ENCODE results near the gene REG3G.

DNA sequence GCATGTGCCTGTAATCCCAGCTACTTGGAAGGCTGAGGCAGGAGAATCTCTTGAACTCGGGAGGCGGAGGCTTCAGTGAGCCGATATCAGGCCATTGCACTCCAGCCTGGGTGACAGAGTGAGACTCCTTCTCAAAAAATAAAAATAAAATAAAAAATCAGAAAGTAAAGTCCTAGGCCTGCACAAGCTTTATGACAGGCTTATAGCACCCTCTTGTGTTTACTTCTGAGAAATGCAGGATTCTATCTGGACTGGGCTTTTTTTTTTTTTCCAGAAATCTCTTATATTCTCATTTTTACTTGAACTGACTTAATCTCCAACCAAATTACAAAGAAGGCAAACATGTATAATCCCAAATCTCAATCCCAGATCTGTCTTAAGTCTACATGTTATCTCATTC, 26.1 kb upstream of the REG3G start:
- TF ChIP-seq EP300 (IDR thresholded peaks at IDR 0.05; ENCODE audit: borderline replicate concordance in 1 of 2, control insufficient read depth in 1 of 2, low read depth in 2 of 2, low read length in 2 of 2) (no peak), REST (IDR thresholded peaks at IDR 0.05; ENCODE audit: low read depth, low read length) (no peak)
- TF ChIP-seq, protein P1, sequence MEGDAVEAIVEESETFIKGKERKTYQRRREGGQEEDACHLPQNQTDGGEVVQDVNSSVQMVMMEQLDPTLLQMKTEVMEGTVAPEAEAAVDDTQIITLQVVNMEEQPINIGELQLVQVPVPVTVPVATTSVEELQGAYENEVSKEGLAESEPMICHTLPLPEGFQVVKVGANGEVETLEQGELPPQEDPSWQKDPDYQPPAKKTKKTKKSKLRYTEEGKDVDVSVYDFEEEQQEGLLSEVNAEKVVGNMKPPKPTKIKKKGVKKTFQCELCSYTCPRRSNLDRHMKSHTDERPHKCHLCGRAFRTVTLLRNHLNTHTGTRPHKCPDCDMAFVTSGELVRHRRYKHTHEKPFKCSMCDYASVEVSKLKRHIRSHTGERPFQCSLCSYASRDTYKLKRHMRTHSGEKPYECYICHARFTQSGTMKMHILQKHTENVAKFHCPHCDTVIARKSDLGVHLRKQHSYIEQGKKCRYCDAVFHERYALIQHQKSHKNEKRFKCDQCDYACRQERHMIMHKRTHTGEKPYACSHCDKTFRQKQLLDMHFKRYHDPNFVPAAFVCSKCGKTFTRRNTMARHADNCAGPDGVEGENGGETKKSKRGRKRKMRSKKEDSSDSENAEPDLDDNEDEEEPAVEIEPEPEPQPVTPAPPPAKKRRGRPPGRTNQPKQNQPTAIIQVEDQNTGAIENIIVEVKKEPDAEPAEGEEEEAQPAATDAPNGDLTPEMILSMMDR (IDR thresholded peaks at IDR 0.05 in 2 of 3, conservative IDR thresholded peaks at IDR 0.05 in 1 of 3; ENCODE audit: control insufficient read depth in 2 of 3, extremely low read depth in 1 of 3, insufficient read depth in 1 of 3, low read depth in 3 of 3, low read length in 3 of 3): peak; percentile 33 to 44 (median 37); a peak in 5 of 6 replicates
